Subcutaneous preadipocyte (primary cell): ENCODE data around the gene ATP6V1B1. TPM values are rescaled to one million over a fixed set of nuclear protein-coding genes. Genes with fewer than 3 reads are reported as not detected.

ENCODE experiments used
- small RNA-seq: library from RNA; depleted of rRNA; stranded (forward); fragments of <200 nt; gene quantifications from one replicate; pipeline ENCODE3, GENCODE V24; 2012
- total RNA-seq: library from RNA; depleted of rRNA; stranded (reverse); fragments of >200 nt; gene quantifications from 2 replicates; pipeline ENCODE4 v1.2.3, GENCODE V29; 2012

Gene ATP6V1B1
- total RNA-seq: 0.59 and 1.8 TPM in 2 replicates

DNA sequence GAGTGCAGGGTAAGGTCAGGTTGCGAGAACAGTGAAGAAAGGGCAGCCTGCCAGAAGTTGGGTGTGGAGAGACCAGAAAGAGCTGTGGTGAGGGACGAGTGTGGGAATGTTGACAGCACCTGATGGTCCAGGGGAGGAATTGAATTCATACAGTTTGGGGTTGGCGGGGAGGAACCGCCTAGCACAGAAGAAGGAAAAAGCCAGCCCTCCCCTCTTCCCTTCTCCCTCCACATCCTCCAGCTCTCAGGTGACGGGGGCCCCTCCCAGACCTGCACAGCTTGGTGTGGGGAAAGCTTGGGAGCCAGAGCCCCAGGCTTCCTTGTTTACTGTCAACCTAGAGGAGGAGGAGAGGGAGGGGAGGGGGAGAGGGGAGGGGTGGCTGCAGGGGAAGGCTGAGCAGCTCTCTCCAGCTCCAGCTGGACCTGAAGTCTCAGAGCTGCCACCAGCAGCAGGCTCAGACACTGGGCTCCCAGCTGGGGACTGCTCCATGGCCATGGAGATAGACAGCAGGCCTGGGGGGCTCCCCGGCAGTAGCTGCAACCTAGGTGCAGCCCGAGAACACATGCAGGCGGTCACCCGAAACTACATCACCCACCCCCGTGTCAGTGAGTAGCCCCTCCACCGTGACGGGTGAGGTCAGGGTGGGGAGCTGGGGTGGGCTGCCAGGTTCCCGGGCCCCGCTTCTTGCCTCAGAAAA is at the start of gene ATP6V1B1:
ATP6V1B1 (plus strand) TSS at position 433 of the 697 bp plus-strand sequence; CDS start at position 488, 55 bp downstream.

DNA sequence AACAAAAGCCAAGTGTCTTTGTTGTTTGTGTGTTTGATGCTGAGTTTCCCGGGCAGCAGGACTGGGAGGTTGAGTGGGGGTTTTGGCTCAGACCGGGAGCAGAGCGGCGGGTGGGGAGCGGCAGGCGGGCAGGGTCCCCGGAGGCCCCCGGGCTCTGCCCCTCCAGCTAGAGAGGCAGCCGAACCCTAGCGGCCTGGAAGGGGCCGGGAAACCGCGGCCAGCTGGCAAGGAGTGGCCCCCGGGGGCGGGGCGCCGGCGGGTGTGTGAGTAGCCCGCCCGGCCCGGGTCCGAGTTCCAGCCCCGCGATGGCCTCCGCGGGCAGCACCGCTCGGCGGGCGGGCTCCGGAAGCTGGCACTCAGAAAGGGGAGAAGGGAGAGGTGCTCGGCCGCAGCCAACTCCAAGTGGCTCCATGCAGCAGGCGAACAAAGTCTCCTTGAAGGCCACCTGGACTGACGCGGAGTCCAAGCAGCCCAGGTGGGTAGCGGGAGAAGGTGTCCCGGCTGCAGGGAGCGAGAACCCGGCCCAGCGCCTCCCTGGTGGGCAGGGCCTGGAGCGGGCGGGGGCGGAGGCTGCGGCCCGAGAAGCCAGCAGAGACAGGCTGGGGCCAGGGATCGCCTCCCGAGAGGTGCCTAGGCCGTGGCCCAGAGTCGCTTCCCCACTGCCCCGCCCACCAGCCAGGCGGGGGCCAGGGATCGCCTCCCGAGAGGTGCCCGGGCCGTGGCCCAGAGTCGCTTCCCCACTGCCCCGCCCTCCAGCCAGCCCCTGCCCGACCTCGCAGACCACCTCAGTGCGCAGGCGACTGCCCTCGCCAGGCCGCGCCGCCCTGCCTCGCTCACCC is 42.9 kb downstream of the ATP6V1B1 start, which contains the start of gene ANKRD53:
ANKRD53 (plus strand) TSS at position 290 of the 839 bp plus-strand sequence; CDS start at position 306, 16 bp downstream.

DNA sequence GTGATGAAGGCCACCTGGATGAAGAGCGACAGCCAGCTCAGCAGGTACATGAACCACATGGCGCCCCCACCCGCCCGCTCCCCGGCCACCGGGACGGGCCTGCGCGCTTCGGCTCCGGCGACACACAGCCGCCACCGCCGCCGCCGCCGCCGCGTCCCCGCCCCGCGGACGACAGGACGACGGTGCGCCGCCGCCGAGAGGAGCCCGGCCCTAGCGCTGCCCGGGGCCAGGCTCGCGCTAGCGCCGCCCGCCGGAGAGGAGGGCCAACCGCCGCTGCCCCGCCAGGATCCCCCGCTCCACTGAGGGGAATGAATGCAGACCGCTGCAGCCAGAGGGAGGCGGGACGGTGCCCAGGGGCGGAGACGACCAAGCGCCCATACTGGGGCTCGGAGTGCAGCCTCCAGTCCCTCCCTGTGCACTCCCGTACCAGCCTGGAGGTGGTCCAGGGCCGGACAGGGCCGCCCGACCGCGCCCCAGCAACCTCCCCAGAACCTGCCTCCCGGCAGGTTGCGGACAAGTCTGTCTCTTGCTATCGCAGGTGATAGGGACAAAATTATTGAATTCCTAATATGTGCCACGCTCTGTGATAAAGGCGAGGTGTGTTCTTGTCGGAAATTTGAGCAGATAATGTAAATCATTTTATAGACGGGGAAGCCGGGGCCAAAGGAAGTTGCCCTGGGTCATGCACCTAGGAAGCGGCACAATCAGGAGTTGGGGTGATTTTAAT is 59.2 kb downstream of the ATP6V1B1 start, which contains the start of gene TEX261:
TEX261 (minus strand) TSS at position 175 of the 727 bp plus-strand sequence; CDS start at position 59, 116 bp downstream.

Small RNAs within 50 kb of the gene (small RNA-seq; reads per million reads assigned to genes)
- gene RF02272 (not detected), gene RN7SL160P (not detected)

Other genes with a start within 250 kb of the ATP6V1B1 start
- gene ADD2, start 167.7 kb upstream of the ATP6V1B1 start, total RNA-seq: under 0.01 and 0.20 TPM in 2 replicates
- not detected in 2 replicates for gene FIGLA, start 145.3 kb upstream of the ATP6V1B1 start, total RNA-seq
- not detected in 2 replicates for gene CLEC4F, start 115.3 kb upstream of the ATP6V1B1 start, total RNA-seq
- gene CD207, start 100.1 kb upstream of the ATP6V1B1 start, total RNA-seq: not detected in 2 replicates
- gene VAX2, start 35.3 kb upstream of the ATP6V1B1 start, total RNA-seq: 2.2 and 2.5 TPM in 2 replicates
- gene ANKRD53, start 42.7 kb downstream of the ATP6V1B1 start, total RNA-seq: 0.39 and 1.8 TPM in 2 replicates
- gene TEX261, start 59.0 kb downstream of the ATP6V1B1 start, total RNA-seq: 25.7 and 25.8 TPM in 2 replicates
- gene NAGK, start 132.7 kb downstream of the ATP6V1B1 start, total RNA-seq: 25.2 and 34.9 TPM in 2 replicates
- 18.6 and 19.1 TPM in 2 replicates for gene MCEE, start 194.3 kb downstream of the ATP6V1B1 start, total RNA-seq
- gene MPHOSPH10, start 194.7 kb downstream of the ATP6V1B1 start, total RNA-seq: 16.2 and 16.4 TPM in 2 replicates